ENCODE results near the gene MANBA.

- no peak for TF ChIP-seq CTCF (IDR thresholded peaks at IDR 0.05 in 4 of 5, conservative IDR thresholded peaks at IDR 0.05 in 1 of 5)
- TF ChIP-seq POLR2A (IDR thresholded peaks at IDR 0.05), result no peak
Measured at GRCh38 chr4:102598762-102599374, 161.9 kb downstream of the MANBA start.
